Endothelial cell of umbilical vein (primary cell): Measurements from ENCODE around the gene CEACAM3. TPM values are rescaled to one million over a fixed set of nuclear protein-coding genes. Genes with fewer than 3 reads are reported as not detected.

Experiments
- BruUV-seq: library from RNA; stranded (reverse); fragments of 400-500 nt; replicated peaks from 2 replicates; lab custom pipeline; 2021; lab: Mats Ljungman, UMichigan
- CTCF ChIA-PET: fragments of 300-600, 350-600 bp; sonication (Branson Sonifier 250); formaldehyde crosslinking; loops from one replicate; lab custom pipeline; 2021; ENCODE audit warnings: antibody characterized with exemption, inconsistent platforms; lab: Charles Lee
- POLR2A ChIA-PET: fragments of 300-600, 350-600 bp; sonication (Branson Sonifier 250); formaldehyde crosslinking; loops from one replicate; lab custom pipeline; 2021; ENCODE audit warnings: antibody characterized with exemption, inconsistent platforms; lab: Charles Lee
- DNase-seq: peaks from one replicate; pipeline ENCODE4 v3.0.0-alpha.2; 2011; ENCODE audit warnings: low read depth, low spot score
- FAIRE-seq: peaks from 2 replicates; lab custom pipeline; 2011; peaks lifted over from hg19 to GRCh38; lab: Jason Lieb, UNC
- H2AFZ ChIP-seq: 2 replicates; pipeline ENCODE4 v1.6.0; 2012; ENCODE audit warnings: low read depth, low read length, control low read depth, inconsistent platforms
- H3K27ac ChIP-seq: 2 replicates; pipeline ENCODE4 v1.5.1; 2011; ENCODE audit warnings: low read depth, mild to moderate bottlenecking, control low read depth, low read length, moderate library complexity; ENCODE audit not compliant: insufficient read depth
- H3K27me3 ChIP-seq, 2 experiments: 2 replicates each; pipeline versions ENCODE4 v1.6.0 to v1.6.1; 2011; ENCODE audit warnings: low read length in 2 of 2, mixed read lengths in 1 of 2; ENCODE audit not compliant: control insufficient read depth in 2 of 2, insufficient read depth in 2 of 2
- H3K36me3 ChIP-seq, 2 experiments: 2 replicates in 1 of 2; 3 replicates in 1 of 2; pipeline ENCODE4 v1.5.1; 2011; ENCODE audit warnings: low read length in 2 of 2, mild to moderate bottlenecking in 1 of 2, moderate library complexity in 1 of 2; ENCODE audit not compliant: control insufficient read depth in 2 of 2, insufficient read depth in 2 of 2; ENCODE audit errors: extremely low read depth in 1 of 2
- H3K4me1 ChIP-seq: 3 replicates; pipeline ENCODE4 v1.5.1; 2011; ENCODE audit warnings: mild to moderate bottlenecking, low read length; ENCODE audit not compliant: control insufficient read depth, insufficient read depth; ENCODE audit errors: extremely low read depth
- H3K4me2 ChIP-seq: 2 replicates; pipeline ENCODE4 v1.6.1; 2011; ENCODE audit warnings: low read length, control low read depth, mixed read lengths; ENCODE audit not compliant: insufficient read depth
- H3K4me3 ChIP-seq, 3 experiments: fragments of 200-600 bp in 1 of 3; sonication (generic), shearing (Covaris generic) in 1 of 3; replicated peaks in 1 of 3; 2 replicates each; pipeline ENCODE4 v1.5.1; 2011 to 2016; ENCODE audit warnings: control low read depth in 3 of 3, low read length in 3 of 3, mild to moderate bottlenecking in 2 of 3, inconsistent platforms in 1 of 3, low read depth in 1 of 3, moderate library complexity in 1 of 3; ENCODE audit not compliant: insufficient read depth in 1 of 3
- H3K79me2 ChIP-seq: 2 replicates; pipeline ENCODE4 v1.6.0; 2012; ENCODE audit warnings: low read length, inconsistent platforms; ENCODE audit not compliant: control insufficient read depth, insufficient read depth
- H3K9ac ChIP-seq: replicated peaks from 2 replicates; pipeline ENCODE3; 2011; ENCODE audit warnings: low read length, control low read depth; ENCODE audit not compliant: insufficient read depth; ENCODE audit errors: extremely low read depth
- H3K9me1 ChIP-seq: replicated peaks from 3 replicates; pipeline ENCODE4 v1.6.0; 2011; ENCODE audit warnings: mild to moderate bottlenecking, low read length; ENCODE audit not compliant: control insufficient read depth, insufficient read depth; ENCODE audit errors: extremely low read depth
- H3K9me3 ChIP-seq: replicated peaks from 2 replicates; pipeline ENCODE4 v1.5.1; 2012; ENCODE audit warnings: low read length, inconsistent platforms; ENCODE audit not compliant: control insufficient read depth, insufficient read depth
- H4K20me1 ChIP-seq: replicated peaks from 2 replicates; pipeline ENCODE3; 2011; ENCODE audit warnings: mild to moderate bottlenecking, low read length; ENCODE audit not compliant: control insufficient read depth, insufficient read depth; ENCODE audit errors: extremely low read depth
- EZH2 ChIP-seq: IDR thresholded peaks from 2 replicates; pipeline ENCODE4 v1.6.1; 2012; ENCODE audit warnings: borderline replicate concordance, low read depth, mild to moderate bottlenecking, moderate library complexity, low read length, inconsistent platforms; ENCODE audit not compliant: severe bottlenecking
- FOS ChIP-seq: IDR thresholded peaks from 2 replicates; pipeline ENCODE4 v1.6.1; 2011; ENCODE audit warnings: mild to moderate bottlenecking, low read length, moderate library complexity, borderline replicate concordance; ENCODE audit not compliant: insufficient read depth
- GATA2 ChIP-seq: IDR thresholded peaks from 2 replicates; pipeline ENCODE4 v1.7.0; 2011; ENCODE audit warnings: low read depth, mild to moderate bottlenecking, moderate library complexity, mixed read lengths, low read length; ENCODE audit not compliant: insufficient read length, insufficient read depth
- JUN ChIP-seq: IDR thresholded peaks from 2 replicates; pipeline ENCODE4 v1.6.1; 2011; ENCODE audit warnings: borderline replicate concordance, low read depth; ENCODE audit not compliant: insufficient read length, insufficient read depth
- MYC ChIP-seq: IDR thresholded peaks from one replicate; pipeline ENCODE4 v1.6.1; 2011; ENCODE audit warnings: mild to moderate bottlenecking, low read depth, low read length
- POLR2A ChIP-seq: IDR thresholded peaks from 2 replicates; pipeline ENCODE4 v1.6.1; 2012; ENCODE audit warnings: low read depth, mild to moderate bottlenecking, control low read depth, low read length
- POLR2AphosphoS5 ChIP-seq: IDR thresholded peaks from 2 replicates; pipeline ENCODE4 v1.6.1; 2012; ENCODE audit warnings: low read depth, mild to moderate bottlenecking, control low read depth, low read length, moderate library complexity; ENCODE audit not compliant: insufficient read depth
- dilution Hi-C: fragments of 300-500 bp; cut with MboI; formaldehyde crosslinking; loops from one replicate; pipeline ENCODE4 v1.15.0; 2019; ENCODE audit warnings: low sequenced_read_pairs; ENCODE audit not compliant: extremely low pct_ligation_motif_present
- intact Hi-C: fragments of 100-400 bp; cut with micrococcal nuclease; formaldehyde crosslinking; loops from one replicate; pipeline ENCODE4 v1.10.0; 2022
- polyA plus RNA-seq, 4 experiments: library from polyadenylated mRNA; depleted of rRNA in 3 of 4; stranded (reverse) in 3 of 4; unstranded in 1 of 4; fragments of >200 nt; gene quantifications; 2 replicates each; pipeline versions ENCODE4 v1.2.1 to v1.2.3, GENCODE V29; 2011 to 2012; ENCODE audit warnings: missing spikeins in 1 of 4
- total RNA-seq: library from RNA; stranded (reverse); gene quantifications from 2 replicates; pipeline ENCODE4 v1.2.3, GENCODE V29; 2021
- TF ChIP-seq, protein P1 (sequence below), 2 donors: IDR thresholded peaks; 1 replicate in 1 of 2; 2 replicates in 1 of 2; pipeline ENCODE4 v1.5.1; 2011; ENCODE audit warnings: low read length in 2 of 2, mild to moderate bottlenecking in 2 of 2, moderate library complexity in 2 of 2, control low read depth in 1 of 2, inconsistent platforms in 1 of 2, low read depth in 1 of 2; ENCODE audit not compliant: insufficient read depth in 1 of 2; ENCODE audit errors: extremely low read depth in 1 of 2
- TF ChIP-seq, protein P2 (sequence below): IDR thresholded peaks from 2 replicates; pipeline ENCODE4 v1.6.1; 2011; ENCODE audit not compliant: insufficient read depth, insufficient read length

The CEACAM3 gene
- total and polyA plus RNA-seq, 2 donors (not counting 3 experiments of a cell fraction or from before 2014, with no cell fraction given), result not detected

DNA sequence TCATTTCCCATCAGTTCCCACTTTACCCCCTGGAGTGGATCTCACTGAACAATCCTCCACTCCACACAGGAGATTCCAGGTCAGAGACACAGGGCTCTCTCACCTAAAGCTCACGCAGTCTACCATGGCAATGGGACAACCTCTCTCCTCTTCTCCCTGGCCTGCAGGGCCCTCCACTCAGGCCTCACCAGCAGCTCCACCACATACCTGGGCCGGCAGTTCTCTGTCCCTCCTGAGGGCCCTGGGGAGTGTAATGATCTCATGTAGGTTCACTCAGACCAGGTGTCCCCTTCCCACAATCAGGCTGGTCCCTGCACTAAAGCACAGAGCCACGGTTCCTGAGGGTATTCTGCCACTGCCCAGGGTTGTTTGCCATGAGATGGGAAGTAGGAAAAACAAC, 15.6 kb downstream of the CEACAM3 start:
- DNase-seq (no peak), FAIRE-seq (no peak)
- Histone ChIP-seq H3K79me2 (no peaks in the 10 kb centered on the region), H3K4me1 (no peaks in the 10 kb centered on the region), H3K27me3 (no peaks in the 10 kb centered on the region), H3K4me2 (no peak overlapping the region), H3K9ac (no peak overlapping the region), H3K36me3 (no peaks in the 10 kb centered on the region), H3K9me3 (no peaks in the 10 kb centered on the region), H3K4me3 (no peak overlapping the region), H4K20me1 (no peaks in the 10 kb centered on the region), H2AFZ (no peak overlapping the region), H3K9me1 (no peaks in the 10 kb centered on the region), H3K27ac (no peak overlapping the region)
- intact Hi-C loops (no loop called here), dilution Hi-C loops (no loop called here)
- TF ChIP-seq FOS (no peak), POLR2AphosphoS5 (no peak), JUN (no peak), EZH2 (no peak), GATA2 (no peak), POLR2A (no peak), MYC (no peak)
- TF ChIP-seq, protein P1, sequence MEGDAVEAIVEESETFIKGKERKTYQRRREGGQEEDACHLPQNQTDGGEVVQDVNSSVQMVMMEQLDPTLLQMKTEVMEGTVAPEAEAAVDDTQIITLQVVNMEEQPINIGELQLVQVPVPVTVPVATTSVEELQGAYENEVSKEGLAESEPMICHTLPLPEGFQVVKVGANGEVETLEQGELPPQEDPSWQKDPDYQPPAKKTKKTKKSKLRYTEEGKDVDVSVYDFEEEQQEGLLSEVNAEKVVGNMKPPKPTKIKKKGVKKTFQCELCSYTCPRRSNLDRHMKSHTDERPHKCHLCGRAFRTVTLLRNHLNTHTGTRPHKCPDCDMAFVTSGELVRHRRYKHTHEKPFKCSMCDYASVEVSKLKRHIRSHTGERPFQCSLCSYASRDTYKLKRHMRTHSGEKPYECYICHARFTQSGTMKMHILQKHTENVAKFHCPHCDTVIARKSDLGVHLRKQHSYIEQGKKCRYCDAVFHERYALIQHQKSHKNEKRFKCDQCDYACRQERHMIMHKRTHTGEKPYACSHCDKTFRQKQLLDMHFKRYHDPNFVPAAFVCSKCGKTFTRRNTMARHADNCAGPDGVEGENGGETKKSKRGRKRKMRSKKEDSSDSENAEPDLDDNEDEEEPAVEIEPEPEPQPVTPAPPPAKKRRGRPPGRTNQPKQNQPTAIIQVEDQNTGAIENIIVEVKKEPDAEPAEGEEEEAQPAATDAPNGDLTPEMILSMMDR (IDR thresholded peaks at IDR 0.05; ENCODE audit: extremely low read depth in 1 of 2, insufficient read depth in 1 of 2, low read depth in 1 of 2, low read length in 2 of 2), result no peak
- TF ChIP-seq, protein P2, sequence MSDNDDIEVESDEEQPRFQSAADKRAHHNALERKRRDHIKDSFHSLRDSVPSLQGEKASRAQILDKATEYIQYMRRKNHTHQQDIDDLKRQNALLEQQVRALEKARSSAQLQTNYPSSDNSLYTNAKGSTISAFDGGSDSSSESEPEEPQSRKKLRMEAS, result no peak
- CTCF ChIA-PET, result interaction anchor here (3.8 kb wide), 1 partner anchor 19 kb away, joined by 17 read pairs; no protein-coding TSS in a partner anchor
- POLR2A ChIA-PET, result no interaction called here
- BruUV-seq, result no TSS peak
